ENCODE measurements around the gene DNAH17. TPM values are rescaled to one million over a fixed set of nuclear protein-coding genes. Genes with fewer than 3 reads are reported as not detected.

The DNAH17 gene
- total and polyA plus RNA-seq, 2 donors (not counting 1 experiment from before 2014, with no cell fraction given), result 0.01 to 0.12 TPM

GRCh38 chr17:78426293-78426879 is 150.8 kb downstream of the DNAH17 start:
- Histone ChIP-seq H3K9me3 (ENCODE audit: control extremely low read depth in 1 of 3, control insufficient read depth in 2 of 3, insufficient read depth in 1 of 3, low read length in 2 of 3) (no peaks in the 10 kb centered on the region), H3K9ac (ENCODE audit: low read length) (no peak overlapping the region), H3K27ac (ENCODE audit: low read length in 2 of 2) (no peak overlapping the region), H3K79me2 (ENCODE audit: control insufficient read depth, insufficient read depth, low read length) (peaks cover 10% of the 10 kb centered on the region), H3K4me1 (ENCODE audit: control insufficient read depth in 2 of 2, insufficient read depth in 2 of 2, low read length in 2 of 2) (no peaks in the 10 kb centered on the region), H3K4me2 (replicated peaks; ENCODE audit: low read depth, low read length, poor library complexity, severe bottlenecking) (no peak overlapping the region), H3K36me3 (replicated peaks in 1 of 2; ENCODE audit: control extremely low read depth in 1 of 2, control insufficient read depth in 1 of 2, extremely low read depth in 1 of 2, insufficient read depth in 2 of 2, low read length in 1 of 2) (peaks cover 0 to 55% of the 10 kb centered on the region in 2 experiments), H3K4me3 (ENCODE audit: control extremely low read depth in 1 of 5, extremely low read depth in 1 of 5, insufficient read depth in 1 of 5, low read depth in 2 of 5, low read length in 4 of 5) (no peak overlapping the region), H4K20me1 (ENCODE audit: control insufficient read depth, insufficient read depth, low read length, poor library complexity, severe bottlenecking) (peaks cover 26% of the 10 kb centered on the region), H2AFZ (ENCODE audit: insufficient read depth, low read depth, low read length, poor library complexity, severe bottlenecking) (no peak overlapping the region), H3K27me3 (replicated peaks in 1 of 4; ENCODE audit: control extremely low read depth in 1 of 4, control insufficient read depth in 3 of 4, insufficient read depth in 4 of 4, low read length in 3 of 4) (no peaks in the 10 kb centered on the region)
- DNase-seq (no peak), ATAC-seq (ENCODE audit: low read depth) (no peak)
- Mint-ChIP-seq H3K27me3 (no peaks in the 10 kb centered on the region), H3K4me3 (no peak overlapping the region), H3K27ac (no peak overlapping the region), H3K9me3 (ENCODE audit: insufficient read depth) (no peaks in the 10 kb centered on the region), H3K4me1 (peaks cover 1% of the 10 kb centered on the region)
- POLR2A ChIA-PET, result no interaction called here
- CTCF ChIA-PET, result interaction anchor here (1.3 kb wide), 1 partner anchor 19 kb away, joined by 3 read pairs; no protein-coding TSS in a partner anchor
- TF ChIP-seq EZH2 (IDR thresholded peaks at IDR 0.05; ENCODE audit: borderline replicate concordance, insufficient read depth, low read depth, low read length, poor library complexity, severe bottlenecking), result no peak
- TF ChIP-seq, protein P1, sequence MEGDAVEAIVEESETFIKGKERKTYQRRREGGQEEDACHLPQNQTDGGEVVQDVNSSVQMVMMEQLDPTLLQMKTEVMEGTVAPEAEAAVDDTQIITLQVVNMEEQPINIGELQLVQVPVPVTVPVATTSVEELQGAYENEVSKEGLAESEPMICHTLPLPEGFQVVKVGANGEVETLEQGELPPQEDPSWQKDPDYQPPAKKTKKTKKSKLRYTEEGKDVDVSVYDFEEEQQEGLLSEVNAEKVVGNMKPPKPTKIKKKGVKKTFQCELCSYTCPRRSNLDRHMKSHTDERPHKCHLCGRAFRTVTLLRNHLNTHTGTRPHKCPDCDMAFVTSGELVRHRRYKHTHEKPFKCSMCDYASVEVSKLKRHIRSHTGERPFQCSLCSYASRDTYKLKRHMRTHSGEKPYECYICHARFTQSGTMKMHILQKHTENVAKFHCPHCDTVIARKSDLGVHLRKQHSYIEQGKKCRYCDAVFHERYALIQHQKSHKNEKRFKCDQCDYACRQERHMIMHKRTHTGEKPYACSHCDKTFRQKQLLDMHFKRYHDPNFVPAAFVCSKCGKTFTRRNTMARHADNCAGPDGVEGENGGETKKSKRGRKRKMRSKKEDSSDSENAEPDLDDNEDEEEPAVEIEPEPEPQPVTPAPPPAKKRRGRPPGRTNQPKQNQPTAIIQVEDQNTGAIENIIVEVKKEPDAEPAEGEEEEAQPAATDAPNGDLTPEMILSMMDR (IDR thresholded peaks at IDR 0.05), result no peak
- WGBS (ENCODE audit: insufficient coverage), result 99% methylated on average over 22 of the region's 22 CpGs
- intact Hi-C loops (cut with micrococcal nuclease), result loop anchor here (10.0 kb wide), 1 partner anchor 312 kb away; no protein-coding TSS in a partner anchor

- Mint-ChIP-seq H3K9me3 (ENCODE audit: insufficient read depth) (no peaks in the 10 kb centered on the region), H3K27ac (no peak overlapping the region), H3K27me3 (no peaks in the 10 kb centered on the region), H3K4me3 (no peak overlapping the region), H3K4me1 (peaks cover 1% of the 10 kb centered on the region)
- no peak overlapping the region for H3K4me2 ChIP-seq (replicated peaks; ENCODE audit: low read depth, low read length, poor library complexity, severe bottlenecking)
- no peaks in the 10 kb centered on the region for H3K9me3 ChIP-seq (ENCODE audit: control extremely low read depth in 1 of 3, control insufficient read depth in 2 of 3, insufficient read depth in 1 of 3, low read length in 2 of 3)
- ChIA-PET CTCF (interaction anchor here (5.6 kb wide), 1 partner anchor 135 kb away, joined by 86 read pairs; no protein-coding TSS in a partner anchor), POLR2A (interaction anchor here (0.6 kb wide), 1 partner anchor 136 kb away, joined by 3 read pairs; no protein-coding TSS in a partner anchor)
- H3K27me3 ChIP-seq (replicated peaks in 1 of 4; ENCODE audit: control extremely low read depth in 1 of 4, control insufficient read depth in 3 of 4, insufficient read depth in 4 of 4, low read length in 3 of 4), result no peaks in the 10 kb centered on the region
- DNase-seq (no peak), ATAC-seq (ENCODE audit: low read depth) (no peak)
- peaks cover 10% of the 10 kb centered on the region for H3K79me2 ChIP-seq (ENCODE audit: control insufficient read depth, insufficient read depth, low read length)
- 96% methylated on average over 16 of the region's 17 CpGs for WGBS (ENCODE audit: insufficient coverage)
- no peak overlapping the region for H3K27ac ChIP-seq (ENCODE audit: low read length in 2 of 2)
- no peak overlapping the region for H3K4me3 ChIP-seq (ENCODE audit: control extremely low read depth in 1 of 5, extremely low read depth in 1 of 5, insufficient read depth in 1 of 5, low read depth in 2 of 5, low read length in 4 of 5)
- no peak overlapping the region for H2AFZ ChIP-seq (ENCODE audit: insufficient read depth, low read depth, low read length, poor library complexity, severe bottlenecking)
- no peak overlapping the region for H3K9ac ChIP-seq (ENCODE audit: low read length)
- TF ChIP-seq, protein P1 (IDR thresholded peaks at IDR 0.05), result no peak
- no peak for TF ChIP-seq EZH2 (IDR thresholded peaks at IDR 0.05; ENCODE audit: borderline replicate concordance, insufficient read depth, low read depth, low read length, poor library complexity, severe bottlenecking)
- intact Hi-C loops (cut with micrococcal nuclease), result loop anchor here (10.0 kb wide), 1 partner anchor 311 kb away; no protein-coding TSS in a partner anchor
- peaks cover 0 to 62% of the 10 kb centered on the region in 2 experiments for H3K36me3 ChIP-seq (replicated peaks in 1 of 2; ENCODE audit: control extremely low read depth in 1 of 2, control insufficient read depth in 1 of 2, extremely low read depth in 1 of 2, insufficient read depth in 2 of 2, low read length in 1 of 2)
- no peaks in the 10 kb centered on the region for H3K4me1 ChIP-seq (ENCODE audit: control insufficient read depth in 2 of 2, insufficient read depth in 2 of 2, low read length in 2 of 2)
- peaks cover 31% of the 10 kb centered on the region for H4K20me1 ChIP-seq (ENCODE audit: control insufficient read depth, insufficient read depth, low read length, poor library complexity, severe bottlenecking)
Measured at GRCh38 chr17:78425429-78425828, 151.8 kb downstream of the DNAH17 start.
